CD4-positive, alpha-beta T cell treated with Interferon gamma for 1 hour (primary cell): ENCODE results near the gene SPINT2.
A peak's percentile ranks its signal among the peaks of the same experiment; 100 is the strongest.

Source experiments
- DNase-seq: peaks from one replicate; pipeline ENCODE4 v3.0.0-alpha.2; 2020

Gene SPINT2

DNA sequence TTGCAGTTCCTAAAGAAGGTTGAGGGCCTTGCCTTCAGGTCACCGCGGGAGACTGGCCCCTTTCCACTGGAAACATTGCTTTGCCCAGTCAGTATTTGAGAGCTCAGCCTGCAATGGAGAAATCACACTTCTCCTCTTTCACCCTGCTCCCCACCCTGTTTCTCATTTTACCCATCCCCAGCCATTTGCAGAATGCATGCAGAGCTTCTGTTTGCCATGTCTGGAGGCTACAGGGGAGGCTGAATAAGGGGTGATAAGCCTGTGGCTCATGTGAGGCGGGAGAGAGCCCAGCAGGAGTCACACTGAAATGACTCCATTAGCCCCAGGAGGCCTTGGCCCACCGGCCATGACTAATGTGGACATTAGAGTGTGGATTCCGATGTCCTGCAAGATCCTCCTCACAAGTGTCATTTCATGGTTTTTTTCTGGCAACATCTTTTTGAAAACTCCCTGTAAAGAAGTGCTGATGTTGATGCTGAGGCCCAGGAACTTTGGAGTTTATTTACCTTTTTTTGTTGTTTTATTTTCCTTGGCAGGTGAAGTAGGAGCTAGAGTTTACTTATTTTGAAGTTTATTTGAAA lies 6.3 kb downstream of the SPINT2 start:
- DNase-seq: no peak

DNA sequence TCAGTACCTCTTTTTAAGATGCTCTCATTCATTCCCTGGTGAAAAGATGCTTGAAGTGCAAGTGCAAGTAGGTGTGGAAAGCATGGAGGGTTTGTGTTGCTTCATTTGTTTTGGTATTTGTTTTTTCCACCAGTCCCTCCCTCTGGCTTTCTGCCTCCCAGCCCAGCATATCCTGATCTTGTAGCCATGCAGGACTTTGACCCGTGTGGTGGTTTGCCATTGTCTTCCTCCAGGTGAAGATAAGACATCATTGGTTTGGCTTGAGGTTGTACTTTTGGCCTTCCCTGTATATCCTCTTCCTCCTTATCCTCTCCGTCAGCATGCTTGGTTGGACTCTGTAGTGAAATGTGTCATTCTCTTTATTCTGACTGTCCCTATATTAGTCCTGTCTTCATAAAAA lies 9.1 kb downstream of the SPINT2 start:
- no peak for DNase-seq

DNA sequence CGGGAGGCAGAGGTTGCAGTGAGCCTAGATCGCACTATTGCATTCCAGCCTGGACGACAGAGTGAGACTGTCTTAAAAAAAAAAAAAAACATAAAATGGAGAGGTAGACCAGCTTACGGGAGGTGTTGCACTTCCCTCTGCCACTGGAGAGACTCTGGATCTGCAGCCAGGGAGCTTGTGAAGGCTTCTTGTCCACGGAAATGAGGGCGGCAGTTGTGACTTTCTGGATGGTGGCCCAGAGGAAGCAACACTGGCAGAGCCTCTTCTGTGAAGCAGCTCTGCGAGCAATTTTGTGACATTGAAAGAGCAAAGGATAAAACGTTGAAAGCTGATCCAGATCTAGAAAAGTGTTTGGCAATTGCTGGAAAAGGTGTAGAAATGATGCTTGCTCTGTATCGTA lies 10.4 kb downstream of the SPINT2 start:
- DNase-seq: no peak

DNA sequence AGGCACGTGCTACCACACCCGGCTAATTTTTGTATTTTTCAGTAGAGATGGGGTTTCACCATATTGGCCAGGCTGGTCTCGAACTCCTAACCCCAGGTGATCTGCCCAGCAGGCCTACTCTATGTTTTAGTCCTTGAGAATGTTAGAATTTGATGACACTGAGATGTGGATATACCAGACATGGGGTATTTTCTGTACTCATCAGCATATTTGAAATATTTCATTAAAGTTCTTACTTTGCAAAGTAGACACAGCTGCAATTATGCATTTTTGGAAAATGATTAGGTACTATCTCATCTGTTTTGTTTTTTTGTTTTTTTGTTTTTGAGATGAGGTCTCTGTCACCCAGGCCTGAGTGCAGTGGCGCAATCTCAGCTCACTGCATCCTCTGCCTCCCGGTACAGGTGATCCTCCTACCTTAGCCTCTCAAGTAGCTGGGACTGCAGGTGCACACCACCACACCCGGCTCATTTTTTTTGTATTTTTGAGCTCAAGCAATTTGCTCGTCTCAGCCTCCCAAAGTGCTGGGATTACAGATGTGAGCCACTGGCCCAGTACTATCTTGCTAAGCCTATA lies 12.7 kb downstream of the SPINT2 start:
- no peak for DNase-seq

DNA sequence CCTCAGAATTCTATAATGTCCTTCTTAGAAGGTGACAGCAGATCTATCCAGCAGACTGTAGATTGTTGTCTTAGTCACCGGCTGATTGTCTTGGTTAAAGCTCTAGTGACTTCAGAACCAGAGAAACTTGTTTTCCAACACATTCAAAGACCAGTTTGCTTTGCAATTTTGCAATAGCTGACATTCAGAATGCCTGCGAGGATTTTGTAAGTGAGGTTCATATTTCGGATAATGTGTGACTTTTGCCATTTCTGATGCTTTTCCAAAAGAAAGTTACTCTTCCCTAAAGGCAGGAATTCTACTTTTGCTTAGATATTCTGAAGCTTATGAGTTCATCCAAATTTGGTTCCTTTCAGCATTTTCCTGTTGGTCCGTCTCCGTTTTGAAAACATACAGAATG lies 13.2 kb downstream of the SPINT2 start:
- no peak for DNase-seq

DNA sequence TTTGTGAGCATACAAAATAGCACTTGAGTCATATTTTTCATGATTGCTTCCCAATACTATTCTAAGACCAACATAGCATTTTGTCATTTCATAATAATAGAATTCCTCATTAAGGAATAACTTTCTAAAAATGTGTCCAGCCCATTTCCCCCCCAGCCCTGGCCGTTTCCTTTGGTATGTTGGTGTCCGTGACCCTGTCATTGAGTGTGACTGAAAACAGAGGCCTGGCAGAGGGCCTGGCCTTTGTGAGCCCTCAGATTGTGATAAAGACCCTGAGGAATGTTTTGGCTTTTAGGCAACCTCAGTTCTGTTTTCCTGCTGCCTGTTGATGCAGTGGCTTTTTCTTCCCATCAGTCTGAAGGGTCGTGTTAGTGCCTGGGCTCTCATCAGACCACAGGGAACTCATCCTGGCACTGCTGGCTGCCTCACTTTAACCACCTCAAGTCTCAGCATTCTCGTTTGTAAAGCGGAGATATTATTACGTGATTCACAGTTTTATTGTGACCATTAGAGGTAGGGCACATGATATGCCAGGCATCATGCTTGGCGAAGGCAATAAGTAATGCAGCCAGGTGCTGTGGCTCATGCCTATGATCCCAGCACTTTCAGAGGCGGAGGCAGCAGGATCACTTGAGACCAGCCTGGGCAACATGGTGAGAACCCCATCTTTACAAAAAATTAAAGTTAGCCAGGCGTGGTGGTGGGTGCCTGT lies 13.8 kb downstream of the SPINT2 start:
- no peak for DNase-seq

DNA sequence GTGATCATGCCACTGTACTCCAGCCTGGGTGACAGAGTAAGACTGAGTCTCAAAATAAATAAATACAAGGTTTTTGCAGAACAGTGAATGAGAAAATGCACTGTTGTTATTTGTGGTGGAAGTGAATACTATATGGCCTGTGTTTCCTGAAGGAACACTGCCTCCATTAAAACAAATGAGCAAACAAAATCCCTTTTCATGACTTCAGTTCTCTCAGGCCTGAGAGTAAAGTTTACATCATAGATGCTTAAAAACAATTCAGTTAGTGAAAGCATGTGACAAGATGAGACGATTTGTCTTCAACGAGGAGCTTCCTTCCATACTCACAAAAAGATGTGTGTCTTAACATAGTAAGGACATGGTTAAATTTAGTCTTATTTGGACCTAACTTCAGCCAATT lies 14.4 kb downstream of the SPINT2 start:
- DNase-seq: no peak

DNA sequence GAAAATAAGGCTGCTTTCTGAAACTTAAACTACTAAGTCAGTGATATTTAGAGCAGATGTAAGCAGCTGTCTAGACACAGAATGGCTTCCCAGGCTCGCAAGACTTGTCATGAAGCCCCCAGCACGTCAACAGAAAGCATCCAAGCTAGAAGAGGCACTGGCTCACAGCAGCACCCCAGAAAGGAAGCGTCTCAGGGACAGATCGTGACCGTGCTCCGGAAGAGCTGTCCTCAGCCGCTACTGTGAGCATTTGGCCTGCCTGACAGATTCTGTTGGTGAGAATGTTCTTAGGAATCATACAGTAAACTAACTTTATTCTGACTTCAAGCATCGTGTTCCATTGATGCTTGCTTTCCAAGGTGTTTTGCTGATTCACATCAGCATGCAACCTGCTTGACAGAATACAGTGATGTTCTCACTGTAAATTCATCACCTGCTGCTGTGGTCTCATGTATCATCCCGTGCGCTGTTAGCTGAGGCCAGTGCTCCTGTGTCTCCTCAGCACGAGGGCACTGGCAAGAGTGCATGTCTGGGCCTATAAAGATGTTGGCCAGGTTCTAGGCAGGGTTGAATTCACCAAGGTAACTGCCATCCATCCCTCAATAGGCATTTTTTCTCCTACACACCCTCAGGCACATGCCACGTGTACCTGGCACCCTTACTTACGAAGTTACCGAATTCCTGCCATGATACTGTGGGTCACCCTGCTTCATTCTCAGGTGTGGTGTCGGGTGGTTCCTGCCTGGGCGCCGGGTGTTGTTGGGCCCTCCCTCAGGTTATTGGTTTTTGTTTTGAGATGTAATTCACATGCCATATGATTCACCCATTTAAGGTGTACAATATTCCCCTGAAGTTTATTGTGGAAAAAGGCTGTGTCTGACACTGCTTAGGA lies 15.9 kb downstream of the SPINT2 start:
- no peak for DNase-seq

DNA sequence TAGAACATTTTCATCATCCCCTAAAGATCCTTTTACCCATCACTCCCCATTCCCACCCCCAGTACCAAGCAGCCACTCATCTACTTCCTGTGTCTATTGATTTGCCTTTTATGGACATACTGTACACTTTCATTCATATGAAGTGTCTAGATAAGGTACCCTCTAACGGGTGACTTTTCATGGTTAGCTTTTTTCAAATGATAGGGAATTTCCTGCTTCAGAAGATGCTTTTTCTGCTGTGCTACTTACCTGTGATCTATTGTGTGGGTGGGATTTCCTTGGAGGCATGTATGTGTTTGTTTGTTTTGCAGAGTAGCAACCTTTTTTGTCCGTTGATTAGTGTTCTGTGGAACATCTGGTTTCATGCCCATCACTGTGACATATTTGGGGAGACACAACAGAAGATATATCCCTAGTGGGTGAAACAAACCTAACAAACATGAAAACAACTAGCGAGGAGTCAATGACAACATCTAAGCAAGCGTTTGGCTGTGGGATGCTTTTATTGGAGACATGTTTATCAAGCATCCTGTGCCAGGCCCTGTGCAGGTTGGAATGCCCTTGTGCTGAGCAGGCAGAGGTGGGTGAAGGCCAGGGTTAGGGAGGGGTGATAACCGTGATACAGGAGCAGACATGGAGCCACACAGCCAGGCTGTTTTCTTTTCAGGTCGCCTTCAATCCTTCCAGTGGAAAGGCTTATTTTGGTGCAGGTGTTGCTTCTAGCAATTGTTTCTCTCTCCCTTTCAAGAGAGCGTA lies 17.6 kb downstream of the SPINT2 start:
- no peak for DNase-seq

DNA sequence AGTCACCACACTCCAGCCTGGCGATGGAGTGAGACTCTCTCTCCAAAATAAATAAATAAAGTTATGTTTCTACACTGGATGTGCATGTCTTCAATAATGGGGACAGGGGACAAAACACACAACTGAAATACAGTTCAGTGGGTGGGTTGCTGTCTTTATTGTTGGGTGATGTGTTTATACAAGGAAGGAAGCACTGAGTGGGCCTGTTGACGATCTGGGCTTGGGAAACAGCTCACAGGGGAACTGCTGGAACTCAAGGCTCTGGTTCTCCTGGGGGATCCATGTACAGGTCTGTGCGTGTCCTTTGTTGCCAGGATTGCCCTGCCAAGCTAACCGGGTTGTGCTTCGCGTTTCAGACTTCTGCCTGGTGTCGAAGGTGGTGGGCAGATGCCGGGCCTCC lies 18.9 kb downstream of the SPINT2 start:
- DNase-seq: no peak

DNA sequence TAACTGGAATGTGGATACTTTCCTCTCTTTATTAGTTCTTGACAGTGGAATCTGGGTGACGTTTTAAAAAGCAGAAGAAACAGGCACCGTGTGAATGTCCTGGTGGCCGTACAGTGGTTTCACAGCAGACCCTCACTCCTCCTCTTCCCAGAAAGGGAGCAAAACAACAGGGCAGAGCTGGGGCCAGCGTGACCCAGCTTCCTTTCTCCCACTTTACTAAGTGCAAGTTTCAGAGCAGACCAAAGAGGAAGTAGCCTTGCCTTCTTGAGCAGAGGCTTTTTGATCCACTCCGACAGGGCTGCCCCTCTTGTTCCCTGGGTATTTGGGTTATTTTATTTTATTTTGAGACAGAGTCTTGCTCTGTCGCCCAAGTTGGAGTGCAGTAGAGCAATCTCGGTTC lies 20.0 kb downstream of the SPINT2 start:
- peak; percentile 7 for DNase-seq

DNA sequence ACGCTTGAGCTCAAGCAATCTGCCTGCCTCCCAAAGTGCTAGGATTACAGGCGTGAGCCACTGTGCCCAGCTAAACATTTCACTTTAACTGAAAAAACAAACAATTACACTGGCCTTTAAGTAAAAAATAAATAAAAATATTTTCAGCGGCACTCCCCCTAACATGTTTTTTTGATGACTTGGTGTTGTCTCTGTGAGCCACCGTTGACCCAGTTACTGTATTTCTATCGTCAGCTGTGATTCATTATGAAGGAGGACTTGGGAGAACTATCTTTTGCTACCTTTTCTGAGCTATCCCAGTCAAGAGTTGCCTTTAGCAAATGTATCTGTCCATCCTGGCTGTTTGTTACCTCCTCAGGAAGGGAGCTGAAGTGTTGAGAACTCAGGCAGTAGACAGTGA lies 21.2 kb downstream of the SPINT2 start:
- DNase-seq: no peak

DNA sequence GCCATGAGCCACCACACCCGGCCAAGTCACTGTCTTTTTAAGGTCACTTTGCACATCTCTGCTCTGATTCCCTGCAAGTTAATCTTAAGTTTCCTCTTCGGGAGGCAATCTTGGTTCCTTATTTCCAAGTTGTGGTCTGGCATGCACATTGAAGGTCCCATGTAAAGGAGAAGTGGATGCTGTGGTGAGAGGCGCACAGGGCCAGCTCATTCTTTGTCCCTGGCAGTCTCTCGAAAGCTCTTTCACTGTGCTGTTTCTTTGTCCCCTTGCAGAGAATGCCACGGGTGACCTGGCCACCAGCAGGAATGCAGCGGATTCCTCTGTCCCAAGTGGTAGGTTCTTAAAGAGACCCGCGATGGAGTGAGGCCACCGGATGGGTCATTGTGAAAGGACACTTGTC lies 23.2 kb downstream of the SPINT2 start:
- peak; percentile 25 for DNase-seq

DNA sequence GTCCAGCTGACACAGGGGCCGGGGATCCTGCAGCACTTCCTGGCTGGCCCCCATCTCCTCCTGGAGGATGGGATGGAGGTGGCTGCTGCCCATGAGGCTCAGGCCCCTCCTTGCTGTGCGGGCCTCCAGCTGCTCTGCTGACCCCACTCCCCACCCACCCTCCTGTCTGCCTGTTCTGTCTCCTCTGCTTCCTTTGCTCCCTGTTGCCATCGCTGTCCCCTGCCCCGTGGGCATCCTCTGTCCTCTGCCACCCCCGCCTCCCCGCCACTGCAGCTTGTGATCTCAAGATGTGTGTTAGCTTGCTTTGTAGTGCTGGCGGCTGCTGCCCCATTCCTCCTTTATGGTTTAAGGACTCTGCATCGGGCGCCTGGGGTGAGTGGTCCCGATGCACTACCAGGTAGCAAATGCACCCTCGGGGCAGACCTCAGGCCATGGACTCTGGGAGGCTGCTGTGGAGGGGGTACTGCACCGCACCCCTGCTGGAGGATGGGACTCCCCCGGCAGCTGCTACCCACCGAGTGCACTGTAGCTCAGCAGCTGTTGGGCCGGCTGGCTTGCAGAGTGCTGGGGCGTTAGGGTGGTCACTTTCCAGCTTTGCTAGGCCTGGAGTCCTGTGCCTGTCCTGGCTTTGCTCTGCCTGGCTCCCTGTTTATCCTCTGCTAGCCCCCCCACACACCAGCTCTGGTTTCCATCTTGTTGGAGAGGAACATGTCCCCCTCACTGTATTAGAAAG lies 23.9 kb downstream of the SPINT2 start:
- DNase-seq: no peak

DNA sequence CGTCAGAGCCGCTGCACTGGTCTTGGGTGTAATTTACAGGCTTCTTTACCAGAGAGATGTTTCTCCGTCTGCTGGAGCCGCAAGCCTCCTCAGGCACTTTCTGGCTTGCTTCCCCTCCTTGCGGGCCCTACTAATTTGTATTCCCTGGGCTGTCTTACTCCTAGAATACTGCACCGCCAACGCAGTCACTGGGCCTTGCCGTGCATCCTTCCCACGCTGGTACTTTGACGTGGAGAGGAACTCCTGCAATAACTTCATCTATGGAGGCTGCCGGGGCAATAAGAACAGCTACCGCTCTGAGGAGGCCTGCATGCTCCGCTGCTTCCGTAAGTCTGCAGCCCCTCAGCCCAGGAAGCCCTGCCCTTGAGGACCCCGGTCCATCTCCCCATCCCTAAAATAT lies 25.6 kb downstream of the SPINT2 start:
- no peak for DNase-seq

DNA sequence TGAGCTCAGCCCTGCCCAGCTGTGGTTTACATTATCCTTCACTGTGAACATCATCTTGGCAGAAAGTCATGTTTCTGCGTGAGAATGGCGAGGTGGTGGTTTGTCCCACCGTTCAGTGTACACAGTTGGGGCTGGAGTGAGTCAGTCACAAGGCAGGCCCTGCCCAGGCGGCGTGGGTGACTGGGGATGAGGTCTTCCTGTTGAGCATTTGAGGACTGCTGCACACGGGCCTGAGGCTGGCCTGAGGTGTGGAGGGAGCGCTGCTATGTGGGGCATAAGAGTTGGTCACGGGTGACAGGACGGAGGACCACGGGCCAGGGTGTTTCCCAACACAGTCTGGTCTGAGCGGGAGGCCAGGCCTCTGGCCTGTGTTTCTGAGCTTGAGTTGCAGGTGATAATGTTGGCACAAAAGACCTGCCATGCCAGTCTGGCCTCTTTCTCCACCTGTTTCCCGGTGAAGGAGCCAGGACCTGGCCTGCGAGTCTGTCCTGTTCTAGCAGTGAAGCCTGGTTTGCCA lies 26.3 kb downstream of the SPINT2 start:
- DNase-seq: no peak

DNA sequence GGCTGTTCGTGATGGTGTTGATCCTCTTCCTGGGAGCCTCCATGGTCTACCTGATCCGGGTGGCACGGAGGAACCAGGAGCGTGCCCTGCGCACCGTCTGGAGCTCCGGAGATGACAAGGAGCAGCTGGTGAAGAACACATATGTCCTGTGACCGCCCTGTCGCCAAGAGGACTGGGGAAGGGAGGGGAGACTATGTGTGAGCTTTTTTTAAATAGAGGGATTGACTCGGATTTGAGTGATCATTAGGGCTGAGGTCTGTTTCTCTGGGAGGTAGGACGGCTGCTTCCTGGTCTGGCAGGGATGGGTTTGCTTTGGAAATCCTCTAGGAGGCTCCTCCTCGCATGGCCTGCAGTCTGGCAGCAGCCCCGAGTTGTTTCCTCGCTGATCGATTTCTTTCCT lies 27.5 kb downstream of the SPINT2 start:
- DNase-seq: no peak

DNA sequence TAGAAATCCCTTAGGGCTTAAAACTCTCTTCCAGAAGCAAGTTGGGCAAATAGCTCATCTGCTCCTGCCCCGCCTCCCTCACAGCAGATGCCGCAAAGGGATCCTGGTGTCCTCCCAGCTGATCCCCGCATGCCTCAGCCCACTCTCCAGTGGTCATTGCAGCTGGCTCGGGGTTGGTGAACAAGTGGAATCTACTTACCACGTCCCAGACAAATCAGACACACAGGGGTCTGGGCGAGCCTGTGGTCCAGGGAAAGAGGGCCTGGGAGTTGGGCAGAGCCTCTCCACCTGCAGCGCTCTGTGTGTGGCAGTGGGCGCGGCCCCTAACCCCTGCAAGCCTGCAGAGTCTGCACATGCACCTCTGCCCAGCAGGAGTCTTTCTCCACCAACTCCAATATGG lies 28.9 kb downstream of the SPINT2 start:
- DNase-seq: no peak

DNA sequence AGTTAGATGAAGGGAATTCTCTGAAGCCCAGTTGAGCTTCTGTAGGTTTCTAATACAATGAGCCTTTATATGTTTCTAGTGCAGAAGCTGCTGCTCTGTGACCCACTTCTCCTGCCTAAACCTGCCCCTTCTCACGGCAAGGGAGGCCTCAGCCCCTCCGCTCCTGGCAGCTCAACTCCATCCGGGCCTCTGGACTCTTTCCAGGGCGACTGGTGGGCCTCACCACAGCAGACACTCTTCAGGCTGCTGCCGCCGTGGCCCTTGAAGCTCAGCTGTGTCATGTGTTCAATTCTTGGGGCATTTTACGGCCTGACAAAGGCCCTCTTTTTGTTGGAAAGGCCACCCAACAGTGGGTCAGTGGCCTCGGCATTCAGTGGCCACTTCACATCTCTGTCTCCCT lies 29.7 kb downstream of the SPINT2 start:
- no peak for DNase-seq

DNA sequence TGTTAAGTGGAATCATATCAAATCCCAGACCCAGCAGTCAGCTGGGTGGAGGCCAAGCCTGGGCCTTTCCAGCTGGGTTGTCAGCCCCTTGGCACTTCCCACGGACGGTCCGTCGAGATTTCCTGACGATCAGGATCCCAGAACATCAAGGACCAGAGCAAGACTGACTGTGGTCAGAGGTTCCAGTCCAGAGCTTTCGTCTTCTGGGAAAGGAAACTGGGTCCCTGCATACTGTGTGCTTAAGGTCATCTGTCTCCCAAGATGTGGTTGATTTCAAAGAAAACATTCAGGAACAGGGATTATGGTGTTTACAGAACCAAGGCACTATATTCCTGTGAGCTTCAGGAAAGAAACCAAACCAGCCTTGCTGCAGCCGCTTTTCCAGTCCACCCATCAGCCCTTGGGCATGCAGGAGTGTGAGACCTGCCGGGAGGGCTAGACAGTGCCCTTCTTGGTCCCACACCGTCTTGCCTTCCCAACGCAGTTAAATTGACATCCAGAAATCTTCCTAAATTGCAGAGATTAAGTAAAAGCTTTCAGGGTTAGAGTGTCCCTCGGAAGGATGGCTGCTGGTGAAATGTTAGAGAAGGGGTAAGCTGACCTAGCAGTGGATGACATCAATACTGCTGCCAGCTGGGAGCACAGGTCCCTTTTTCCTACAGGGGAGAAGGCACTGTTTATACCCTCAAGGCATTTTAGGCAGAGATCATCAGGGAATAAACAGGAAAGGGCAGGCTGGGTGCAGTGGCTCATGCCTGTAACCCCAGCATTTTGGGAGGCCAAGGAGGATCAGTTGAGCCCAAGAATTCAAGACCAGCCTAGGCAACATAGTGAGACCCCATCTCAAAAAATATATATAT lies 34.7 kb downstream of the SPINT2 start:
- DNase-seq: no peak
